Tibial artery (tissue), 4 donors: ENCODE measurements around the gene SLC25A34.

ENCODE experiments used
- DNase-seq, 2 donors: peaks; one replicate each; pipeline ENCODE4 v3.0.0-alpha.2; 2019
- H3K27ac ChIP-seq, 2 donors: fragments of 200-600 bp; sonication (generic) in 1 of 2; 1 replicate in 1 of 2; 2 replicates in 1 of 2; pipeline ENCODE4 v1.5.1; 2018 to 2019; ENCODE audit warnings: mild to moderate bottlenecking in 1 of 2
- H3K27me3 ChIP-seq, 2 donors: fragments of 200-600 bp; sonication (generic) in 1 of 2; one replicate each; pipeline versions ENCODE4 v1.5.1 to v1.6.0; 2016 to 2019
- H3K36me3 ChIP-seq, 3 donors: fragments of 200-600 bp; sonication (generic) in 2 of 3; one replicate each; pipeline ENCODE4 v1.5.1; 2016 to 2019; ENCODE audit warnings: mild to moderate bottlenecking in 2 of 3
- H3K4me1 ChIP-seq, 4 donors: fragments of 200-600 bp; sonication (generic) in 2 of 4; 1 replicate in 3 of 4; 2 replicates in 1 of 4; pipeline ENCODE4 v1.5.1; 2016 to 2019
- H3K4me3 ChIP-seq, 2 donors: fragments of 200-600 bp; sonication (generic) in 1 of 2; 1 replicate in 1 of 2; 2 replicates in 1 of 2; pipeline ENCODE4 v1.5.1; 2018 to 2019; ENCODE audit warnings: mild to moderate bottlenecking in 2 of 2
- H3K9me3 ChIP-seq, 3 donors: fragments of 200-600 bp; sonication (generic) in 1 of 3; one replicate each; pipeline ENCODE4 v1.5.1; 2016 to 2019
- CTCF ChIP-seq, 2 experiments: fragments of 200-600 bp in 1 of 2; fragments of 450-650 bp in 1 of 2; IDR thresholded peaks; one replicate each; pipeline ENCODE4 v1.5.1; 2017 to 2019; ENCODE audit warnings: antibody characterized with exemption in 2 of 2, mild to moderate bottlenecking in 1 of 2, moderate library complexity in 1 of 2
- intact Hi-C: fragments of 100-400 bp; cut with DNase I; formaldehyde crosslinking; loops from one replicate; pipeline ENCODE4 v1.15.0; 2023; ENCODE audit warnings: low total_unique reads

SLC25A34 gene

GRCh38 chr1:15739259-15739658 is 3.2 kb downstream of the SLC25A34 start:
- Histone ChIP-seq H3K27me3 (no peaks in the 10 kb centered on the region), H3K9me3 (no peaks in the 10 kb centered on the region), H3K4me3 (no peak overlapping the region), H3K36me3 (peaks cover 4 to 14% (median 13%) of the 10 kb centered on the region in 3 donors), H3K27ac (peak overlapping the region; percentile 31 to 68), H3K4me1 (peaks cover 0 to 56% (median 34%) of the 10 kb centered on the region in 4 donors)
- DNase-seq, result peak in 1 of 2 donors; percentile 66
- TF ChIP-seq CTCF (IDR thresholded peaks at IDR 0.05), result no peak
- intact Hi-C loops, result no loop called here

- Histone ChIP-seq H3K4me1 (peaks cover 0 to 61% (median 34%) of the 10 kb centered on the region in 4 donors), H3K36me3 (peaks cover 0 to 9% (median 9%) of the 10 kb centered on the region in 3 donors), H3K9me3 (no peaks in the 10 kb centered on the region), H3K27ac (peak overlapping the region; percentile 31 to 68), H3K27me3 (no peaks in the 10 kb centered on the region), H3K4me3 (no peak overlapping the region)
- intact Hi-C loops, result no loop called here
- TF ChIP-seq CTCF (IDR thresholded peaks at IDR 0.05), result peak in 1 of 2 experiments; percentile 16
- no peak for DNase-seq
Measured at GRCh38 chr1:15739745-15740144, 3.7 kb downstream of the SLC25A34 start.

- H3K27ac ChIP-seq, result peak overlapping the region; percentile 41 to 48
- no peak overlapping the region for H3K4me3 ChIP-seq
- H3K36me3 ChIP-seq, result peaks cover 0 to 3% (median 0%) of the 10 kb centered on the region in 3 donors
- peak; percentile 76 to 88 for DNase-seq
- intact Hi-C loops, result no loop called here
- H3K4me1 ChIP-seq, result peaks cover 0 to 62% (median 26%) of the 10 kb centered on the region in 4 donors
- no peaks in the 10 kb centered on the region for H3K27me3 ChIP-seq
- H3K9me3 ChIP-seq, result no peaks in the 10 kb centered on the region
- TF ChIP-seq CTCF (IDR thresholded peaks at IDR 0.05), result peak; percentile 88 to 89
Measured at GRCh38 chr1:15740924-15741850, 5.1 kb downstream of the SLC25A34 start.

GRCh38 chr1:15742339-15742801 is 6.3 kb downstream of the SLC25A34 start, which contains the start of gene TMEM82:
Gene TMEM82, plus strand, starts transcription at chr1:15742499. Its CDS starts 61 bp downstream, at chr1:15742560.
- DNase-seq, result no peak
- H3K27me3 ChIP-seq, result no peaks in the 10 kb centered on the region
- H3K4me3 ChIP-seq, result no peak within 1 kb of the TSS
- H3K27ac ChIP-seq, result peak within 1 kb of the TSS; percentile 41 to 48
- intact Hi-C loops, result no loop called here
- peaks cover 0 to 62% (median 26%) of the 10 kb centered on the region in 4 donors for H3K4me1 ChIP-seq
- H3K36me3 ChIP-seq, result peaks cover 0 to 3% (median 0%) of the 10 kb centered on the region in 3 donors
- H3K9me3 ChIP-seq, result no peaks in the 10 kb centered on the region
- no peak for TF ChIP-seq CTCF (IDR thresholded peaks at IDR 0.05)

- Histone ChIP-seq H3K27me3 (no peaks in the 10 kb centered on the region), H3K4me1 (peaks cover 0 to 75% (median 43%) of the 10 kb centered on the region in 4 donors), H3K9me3 (no peaks in the 10 kb centered on the region), H3K36me3 (peaks cover 0 to 2% (median 0%) of the 10 kb centered on the region in 3 donors), H3K4me3 (no peak overlapping the region), H3K27ac (peak overlapping the region; percentile 29 to 97)
- DNase-seq, result no peak
- no peak for TF ChIP-seq CTCF (IDR thresholded peaks at IDR 0.05)
- intact Hi-C loops, result no loop called here
Measured at GRCh38 chr1:15744122-15744679, 8.1 kb downstream of the SLC25A34 start.
